Mesenchymal stem cell (in vitro differentiated cells and primary cell): ENCODE data around the gene ADAM33.

ENCODE experiments used
- DNase-seq: peaks from one replicate; pipeline ENCODE4 v3.0.0-alpha.2; 2013
- H2AFZ ChIP-seq: one replicate; pipeline ENCODE4 v1.6.1; 2013; ENCODE audit warnings: low read depth, mild to moderate bottlenecking, control low read depth, inconsistent platforms, low read length, moderate library complexity
- H2AK5ac ChIP-seq: 2 replicates; pipeline ENCODE4 v1.6.1; 2013; ENCODE audit warnings: low read length, moderate library complexity, mild to moderate bottlenecking, inconsistent platforms; ENCODE audit not compliant: severe bottlenecking
- H2BK120ac ChIP-seq: one replicate; pipeline ENCODE4 v1.6.1; 2013; ENCODE audit warnings: low read depth, mild to moderate bottlenecking, inconsistent platforms, low read length, moderate library complexity
- H2BK12ac ChIP-seq, 2 experiments: one replicate each; pipeline ENCODE4 v1.6.1; 2013; ENCODE audit warnings: inconsistent platforms in 2 of 2, low read length in 2 of 2, mild to moderate bottlenecking in 2 of 2, moderate library complexity in 2 of 2, control low read depth in 1 of 2
- H2BK15ac ChIP-seq: one replicate; pipeline ENCODE4 v1.6.1; 2013; ENCODE audit warnings: mild to moderate bottlenecking, low read depth, inconsistent platforms; ENCODE audit not compliant: poor library complexity, severe bottlenecking
- H2BK5ac ChIP-seq: 2 replicates; pipeline ENCODE4 v1.6.1; 2013; ENCODE audit warnings: low read depth, mild to moderate bottlenecking, low read length, control low read depth, inconsistent platforms; ENCODE audit not compliant: poor library complexity, severe bottlenecking
- H3K14ac ChIP-seq, 2 experiments: one replicate each; pipeline ENCODE4 v1.6.1; 2013; ENCODE audit warnings: inconsistent platforms in 2 of 2, low read length in 2 of 2, control low read depth in 1 of 2, mild to moderate bottlenecking in 1 of 2, moderate library complexity in 1 of 2
- H3K18ac ChIP-seq, 2 experiments: one replicate each; pipeline ENCODE4 v1.6.1; 2013; ENCODE audit warnings: inconsistent platforms in 2 of 2, low read length in 2 of 2, control low read depth in 1 of 2, low read depth in 1 of 2, mild to moderate bottlenecking in 1 of 2
- H3K23ac ChIP-seq, 2 experiments: one replicate each; pipeline ENCODE4 v1.6.1; 2013; ENCODE audit warnings: inconsistent platforms in 2 of 2, low read length in 2 of 2, mild to moderate bottlenecking in 2 of 2, moderate library complexity in 2 of 2, control low read depth in 1 of 2
- H3K27ac ChIP-seq: 2 replicates; pipeline ENCODE4 v1.5.1; 2013; ENCODE audit warnings: mild to moderate bottlenecking, moderate library complexity, low read length, control low read depth, inconsistent platforms; ENCODE audit not compliant: poor library complexity, severe bottlenecking
- H3K27me3 ChIP-seq, 2 experiments: 2 replicates each; pipeline versions ENCODE4 v1.6.1 to v1.7.0; 2013; ENCODE audit warnings: low read length in 2 of 2, mild to moderate bottlenecking in 2 of 2, moderate library complexity in 2 of 2, control low read depth in 1 of 2, inconsistent platforms in 1 of 2; ENCODE audit not compliant: control insufficient read depth in 1 of 2, insufficient read depth in 1 of 2
- H3K36me3 ChIP-seq, 2 experiments: 2 replicates each; pipeline versions ENCODE4 v1.6.1 to v1.7.0; 2013; ENCODE audit warnings: low read length in 2 of 2, control low read depth in 1 of 2, inconsistent platforms in 1 of 2, low read depth in 1 of 2, mild to moderate bottlenecking in 1 of 2; ENCODE audit not compliant: insufficient read depth in 2 of 2, control insufficient read depth in 1 of 2
- H3K4ac ChIP-seq, 2 experiments: one replicate each; pipeline ENCODE4 v1.6.1; 2013; ENCODE audit warnings: inconsistent platforms in 2 of 2, low read length in 2 of 2, mild to moderate bottlenecking in 2 of 2, moderate library complexity in 2 of 2, control low read depth in 1 of 2, low read depth in 1 of 2
- H3K4me1 ChIP-seq: 2 replicates; pipeline ENCODE4 v1.6.1; 2013; ENCODE audit warnings: low read depth, low read length, control low read depth; ENCODE audit not compliant: control insufficient read depth, insufficient read depth
- H3K4me2 ChIP-seq: 2 replicates; pipeline ENCODE4 v1.6.1; 2013; ENCODE audit warnings: low read length, mild to moderate bottlenecking, inconsistent platforms; ENCODE audit not compliant: poor library complexity, severe bottlenecking
- H3K4me3 ChIP-seq, 2 experiments: 2 replicates each; pipeline versions ENCODE4 v1.5.1 to v1.7.0; 2013; ENCODE audit warnings: low read length in 2 of 2, mild to moderate bottlenecking in 2 of 2, control low read depth in 1 of 2, low read depth in 1 of 2; ENCODE audit not compliant: insufficient read depth in 1 of 2
- H3K79me1 ChIP-seq: replicated peaks from 2 replicates; pipeline ENCODE4 v1.6.1; 2013; ENCODE audit warnings: mild to moderate bottlenecking, control low read depth, low read length, inconsistent platforms; ENCODE audit not compliant: poor library complexity, severe bottlenecking
- H3K9ac ChIP-seq: 2 replicates; pipeline ENCODE4 v1.7.0; 2013; ENCODE audit warnings: mild to moderate bottlenecking, low read length, moderate library complexity
- H3K9me3 ChIP-seq: 2 replicates; pipeline ENCODE4 v1.7.0; 2013; ENCODE audit warnings: mild to moderate bottlenecking, low read length; ENCODE audit not compliant: control insufficient read depth
- H4K8ac ChIP-seq: one replicate; pipeline ENCODE4 v1.6.1; 2013; ENCODE audit warnings: inconsistent platforms, mild to moderate bottlenecking, low read length, moderate library complexity
- H4K91ac ChIP-seq: one replicate; pipeline ENCODE4 v1.6.1; 2013; ENCODE audit warnings: mild to moderate bottlenecking, low read length, inconsistent platforms
- WGBS: methylation state at CpG from one replicate; pipeline ENCODE4 v1.1.7; 2013; ENCODE audit warnings: mixed read lengths; 5-methylcytosine and 5-hydroxymethylcytosine counted together

ADAM33 gene

DNA sequence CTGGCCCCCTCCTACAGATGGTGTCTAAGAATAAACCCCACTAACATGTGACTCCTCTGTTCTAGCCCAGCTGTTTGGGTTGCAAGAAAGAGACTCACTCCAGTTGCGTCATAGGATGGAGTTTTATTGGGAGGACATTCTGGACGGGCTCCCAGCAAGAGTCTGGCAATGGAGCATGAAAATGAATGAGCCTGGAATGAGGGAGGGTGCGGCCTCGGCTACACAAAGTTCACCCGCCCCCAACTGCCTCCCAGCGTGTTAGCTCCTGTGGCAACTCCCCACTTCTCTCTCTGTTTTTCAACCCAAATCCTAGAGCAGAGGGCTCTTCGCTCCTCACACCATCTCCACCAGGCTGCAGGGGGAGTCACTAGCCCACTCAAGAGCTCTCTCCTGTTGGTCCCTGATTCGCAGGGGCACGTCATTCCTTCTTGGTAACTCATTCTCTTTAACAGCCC lies 5.1 kb upstream of the ADAM33 start:
- H2AFZ ChIP-seq: no peak overlapping the region
- H2AK5ac ChIP-seq: peak overlapping the region; percentile 86
- H3K9ac ChIP-seq: peak overlapping the region; percentile 74
- H3K9me3 ChIP-seq: no peaks in the 10 kb centered on the region
- peak overlapping the region; percentile 21 for H4K91ac ChIP-seq
- H4K8ac ChIP-seq: no peak overlapping the region
- no peaks in the 10 kb centered on the region for H3K27me3 ChIP-seq
- H2BK12ac ChIP-seq: no peak overlapping the region
- DNase-seq: peak; percentile 63
- no peaks in the 10 kb centered on the region for H3K36me3 ChIP-seq
- no peak overlapping the region for H2BK120ac ChIP-seq
- peak overlapping the region; percentile 9 for H2BK5ac ChIP-seq
- H3K27ac ChIP-seq: peak overlapping the region; percentile 61
- no peak overlapping the region for H3K4ac ChIP-seq
- peak overlapping the region in 1 of 2 experiments; percentile 37 for H3K18ac ChIP-seq
- peak overlapping the region; percentile 51 for H3K4me2 ChIP-seq
- H3K23ac ChIP-seq: no peak overlapping the region
- no peaks in the 10 kb centered on the region for H3K79me1 ChIP-seq
- peak overlapping the region; percentile 21 for H2BK15ac ChIP-seq
- peak overlapping the region in 1 of 2 experiments; percentile 11 for H3K14ac ChIP-seq
- peaks cover 14% of the 10 kb centered on the region for H3K4me1 ChIP-seq
- WGBS: 63% methylated on average over 8 of the region's 9 CpGs
- H3K4me3 ChIP-seq: peak overlapping the region in 1 of 2 experiments; percentile 69

DNA sequence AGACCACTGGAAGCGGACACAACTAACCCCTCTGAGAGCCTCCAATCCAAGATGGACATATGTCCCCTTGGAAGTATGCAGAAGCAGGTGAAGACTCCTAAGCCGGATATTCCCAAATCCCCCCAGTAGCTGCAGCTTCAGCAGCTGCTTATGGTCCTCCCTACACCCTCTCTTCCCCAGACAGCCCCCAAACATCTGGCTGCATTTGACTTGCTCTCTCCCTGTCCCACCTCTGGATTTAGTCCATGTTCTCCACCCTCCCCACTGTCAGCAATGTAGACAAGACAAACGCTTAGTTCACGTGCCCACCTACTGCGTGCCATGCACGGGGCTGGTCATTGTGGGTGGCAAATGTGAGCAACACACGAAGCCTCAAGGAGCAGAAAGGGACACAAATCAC lies 4.6 kb upstream of the ADAM33 start:
- peak overlapping the region; percentile 83 for H2AK5ac ChIP-seq

GRCh38 chr20:3685341-3685740 lies 3.5 kb upstream of the ADAM33 start:
- H3K4me3 ChIP-seq: no peak overlapping the region
- H2BK15ac ChIP-seq: no peak overlapping the region
- no peak overlapping the region for H3K27ac ChIP-seq
- H2BK5ac ChIP-seq: no peak overlapping the region
- no peak overlapping the region for H3K4ac ChIP-seq
- no peaks in the 10 kb centered on the region for H3K36me3 ChIP-seq
- H3K4me1 ChIP-seq: peaks cover 28% of the 10 kb centered on the region
- no peak overlapping the region for H3K9ac ChIP-seq
- H2AK5ac ChIP-seq: no peak overlapping the region
- no peak overlapping the region for H2AFZ ChIP-seq
- no peak overlapping the region for H4K8ac ChIP-seq
- no peak overlapping the region for H4K91ac ChIP-seq
- 78% methylated on average over 6 of the region's 7 CpGs for WGBS
- H3K27me3 ChIP-seq: no peaks in the 10 kb centered on the region
- H2BK120ac ChIP-seq: no peak overlapping the region
- H3K14ac ChIP-seq: no peak overlapping the region
- H3K23ac ChIP-seq: no peak overlapping the region
- peak overlapping the region in 1 of 2 experiments; percentile 11 for H3K18ac ChIP-seq
- H3K79me1 ChIP-seq: peaks cover 3% of the 10 kb centered on the region
- no peaks in the 10 kb centered on the region for H3K9me3 ChIP-seq
- H2BK12ac ChIP-seq: no peak overlapping the region
- DNase-seq: no peak
- H3K4me2 ChIP-seq: no peak overlapping the region

More for the DNA sequence above, 4.6 kb upstream of the ADAM33 start:
- no peaks in the 10 kb centered on the region for H3K36me3 ChIP-seq
- H4K91ac ChIP-seq: no peak overlapping the region
- H3K27me3 ChIP-seq: no peaks in the 10 kb centered on the region
- peak overlapping the region; percentile 31 for H3K27ac ChIP-seq
- H3K9ac ChIP-seq: peak overlapping the region; percentile 59
- DNase-seq: no peak
- peaks cover 18% of the 10 kb centered on the region for H3K4me1 ChIP-seq
- WGBS: 99% methylated on average over 7 of the region's 7 CpGs
- peak overlapping the region in 1 of 2 experiments; percentile 34 for H3K23ac ChIP-seq
- no peaks in the 10 kb centered on the region for H3K79me1 ChIP-seq
- no peak overlapping the region for H3K4me2 ChIP-seq
- H2AFZ ChIP-seq: no peak overlapping the region
- H3K9me3 ChIP-seq: no peaks in the 10 kb centered on the region
- H2BK12ac ChIP-seq: peak overlapping the region; percentile 45 to 90
- no peak overlapping the region for H2BK15ac ChIP-seq
- no peak overlapping the region for H3K4ac ChIP-seq
- peak overlapping the region in 1 of 2 experiments; percentile 37 for H3K18ac ChIP-seq
- H4K8ac ChIP-seq: no peak overlapping the region
- no peak overlapping the region for H2BK5ac ChIP-seq
- H3K4me3 ChIP-seq: peak overlapping the region in 1 of 2 experiments; percentile 26
- no peak overlapping the region for H2BK120ac ChIP-seq
- no peak overlapping the region for H3K14ac ChIP-seq

DNA sequence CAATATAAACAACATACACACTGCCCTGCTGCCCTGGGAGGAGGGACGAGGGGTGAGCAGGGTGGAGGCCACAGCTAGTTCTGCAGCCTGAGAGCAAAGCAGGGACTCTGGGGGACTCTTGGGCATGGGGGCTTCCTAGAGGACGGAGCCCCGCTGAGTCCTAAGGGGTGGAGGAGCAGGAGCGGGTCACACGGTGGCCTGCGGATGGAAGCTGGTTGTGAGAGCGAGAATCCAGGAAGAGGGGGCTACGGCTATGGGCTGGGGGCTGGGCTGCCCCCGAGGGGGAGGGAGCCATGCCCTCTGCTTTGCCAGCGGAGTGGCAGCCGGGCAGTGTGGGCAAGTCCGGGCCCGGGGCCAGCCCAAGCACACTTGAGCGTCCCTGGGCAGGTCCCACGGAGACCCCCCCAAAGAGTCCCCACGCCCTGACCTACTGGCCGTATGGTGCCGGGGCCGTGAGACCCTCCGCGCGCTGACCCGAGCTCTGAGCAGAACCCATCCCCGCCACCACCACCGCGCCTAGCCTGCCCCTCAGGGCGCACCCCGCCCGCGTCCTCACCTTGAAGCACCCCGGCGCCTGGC lies 369 bp downstream of the ADAM33 start:
- Histone ChIP-seq H3K27me3 (no peaks in the 10 kb centered on the region), H3K9ac (peak overlapping the region; percentile 87), H2BK5ac (no peak overlapping the region), H2AK5ac (peak overlapping the region; percentile 13), H3K4me3 (peak overlapping the region; percentile 68 to 90), H3K14ac (peak overlapping the region in 1 of 2 experiments; percentile 94), H2AFZ (peak overlapping the region; percentile 10), H2BK120ac (peak overlapping the region; percentile 69), H3K23ac (peak overlapping the region in 1 of 2 experiments; percentile 71), H3K4me1 (peaks cover 49% of the 10 kb centered on the region), H2BK12ac (peak overlapping the region in 1 of 2 experiments; percentile 12), H3K79me1 (peaks cover 3% of the 10 kb centered on the region), H4K91ac (peak overlapping the region; percentile 64), H3K4me2 (peak overlapping the region; percentile 81), H3K4ac (peak overlapping the region in 1 of 2 experiments; percentile 40), H3K27ac (no peak overlapping the region), H4K8ac (no peak overlapping the region), H3K9me3 (no peaks in the 10 kb centered on the region), H3K36me3 (peaks cover 2 to 20% of the 10 kb centered on the region in 2 experiments), H3K18ac (peak overlapping the region in 1 of 2 experiments; percentile 92), H2BK15ac (peak overlapping the region; percentile 80)
- no peak for DNase-seq
- 11% methylated on average over 30 of the region's 32 CpGs for WGBS
